ENCODE measurements around the gene FMO3.
A peak's percentile ranks its signal among the peaks of the same experiment; 100 is the strongest.

Gene FMO3

GRCh38 chr1:171081314-171081753 lies 9.4 kb upstream of the FMO3 start:
- DNase-seq (ENCODE audit: low read depth), result peak; percentile 66
- TF ChIP-seq, protein P1, sequence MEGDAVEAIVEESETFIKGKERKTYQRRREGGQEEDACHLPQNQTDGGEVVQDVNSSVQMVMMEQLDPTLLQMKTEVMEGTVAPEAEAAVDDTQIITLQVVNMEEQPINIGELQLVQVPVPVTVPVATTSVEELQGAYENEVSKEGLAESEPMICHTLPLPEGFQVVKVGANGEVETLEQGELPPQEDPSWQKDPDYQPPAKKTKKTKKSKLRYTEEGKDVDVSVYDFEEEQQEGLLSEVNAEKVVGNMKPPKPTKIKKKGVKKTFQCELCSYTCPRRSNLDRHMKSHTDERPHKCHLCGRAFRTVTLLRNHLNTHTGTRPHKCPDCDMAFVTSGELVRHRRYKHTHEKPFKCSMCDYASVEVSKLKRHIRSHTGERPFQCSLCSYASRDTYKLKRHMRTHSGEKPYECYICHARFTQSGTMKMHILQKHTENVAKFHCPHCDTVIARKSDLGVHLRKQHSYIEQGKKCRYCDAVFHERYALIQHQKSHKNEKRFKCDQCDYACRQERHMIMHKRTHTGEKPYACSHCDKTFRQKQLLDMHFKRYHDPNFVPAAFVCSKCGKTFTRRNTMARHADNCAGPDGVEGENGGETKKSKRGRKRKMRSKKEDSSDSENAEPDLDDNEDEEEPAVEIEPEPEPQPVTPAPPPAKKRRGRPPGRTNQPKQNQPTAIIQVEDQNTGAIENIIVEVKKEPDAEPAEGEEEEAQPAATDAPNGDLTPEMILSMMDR (conservative IDR thresholded peaks at IDR 0.05; ENCODE audit: low read length), result peak; percentile 56
- H3K4me3 ChIP-seq (ENCODE audit: low read length), result no peak overlapping the region

- no peak overlapping the region for H3K4me3 ChIP-seq (ENCODE audit: low read length)
- DNase-seq (ENCODE audit: low read depth), result no peak
- TF ChIP-seq, protein P1 (conservative IDR thresholded peaks at IDR 0.05; ENCODE audit: low read length), result no peak
These were observed 8.9 kb upstream of the FMO3 start for GRCh38 chr1:171081763-171082201.

- TF ChIP-seq, protein P1 (conservative IDR thresholded peaks at IDR 0.05; ENCODE audit: low read length), result no peak
- DNase-seq (ENCODE audit: low read depth), result no peak
- H3K4me3 ChIP-seq (ENCODE audit: low read length), result no peak overlapping the region
These were observed 8.1 kb upstream of the FMO3 start for GRCh38 chr1:171082606-171083005.

DNA sequence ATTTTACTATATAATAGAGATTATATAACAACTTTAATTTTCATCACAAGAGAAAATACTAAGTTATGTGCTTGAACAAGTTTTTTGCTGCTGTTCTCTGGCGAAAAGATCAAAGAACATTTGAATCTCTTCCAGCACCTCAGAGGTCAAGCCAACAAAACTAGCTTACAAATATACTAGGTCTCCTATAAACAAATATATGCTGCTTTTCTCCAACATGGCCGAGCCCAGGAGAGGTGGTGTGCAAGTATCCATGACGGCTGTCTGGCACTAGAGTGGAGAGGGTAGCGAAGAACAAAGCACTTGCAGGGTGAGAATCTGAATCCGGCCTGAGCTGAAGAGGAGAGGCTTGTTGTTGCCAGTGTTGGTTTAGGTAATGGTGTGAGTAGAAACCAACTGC lies 7.5 kb upstream of the FMO3 start:
- H3K4me3 ChIP-seq (ENCODE audit: low read length), result no peak overlapping the region
- DNase-seq (ENCODE audit: low read depth), result no peak
- TF ChIP-seq, protein P1 (conservative IDR thresholded peaks at IDR 0.05; ENCODE audit: low read length), result no peak

DNA sequence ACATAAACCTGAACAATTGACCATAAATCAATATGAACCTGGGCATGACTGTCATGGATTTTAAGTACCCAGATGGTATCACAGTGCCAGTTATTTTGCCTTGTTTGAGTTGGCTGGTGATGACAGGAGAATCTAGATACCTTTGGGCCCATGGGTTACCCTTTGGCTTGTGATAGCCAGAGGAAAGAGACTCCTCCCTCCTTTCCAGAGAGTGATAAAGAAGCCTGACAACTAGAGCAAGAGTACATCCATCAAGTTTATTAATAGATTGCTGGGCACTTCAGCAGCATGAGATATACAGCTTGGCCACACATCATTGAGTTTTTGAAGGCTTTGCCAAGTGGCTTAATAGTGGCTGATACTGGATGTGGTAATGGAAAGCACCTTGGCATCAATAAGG lies 6.6 kb upstream of the FMO3 start:
- DNase-seq (ENCODE audit: low read depth), result no peak
- TF ChIP-seq, protein P1 (conservative IDR thresholded peaks at IDR 0.05; ENCODE audit: low read length), result no peak
- H3K4me3 ChIP-seq (ENCODE audit: low read length), result no peak overlapping the region

- TF ChIP-seq, protein P1 (conservative IDR thresholded peaks at IDR 0.05; ENCODE audit: low read length), result no peak
- DNase-seq (ENCODE audit: low read depth), result no peak
- no peak overlapping the region for H3K4me3 ChIP-seq (ENCODE audit: low read length)
These were observed 5.8 kb upstream of the FMO3 start for GRCh38 chr1:171084870-171085269.

- no peak overlapping the region for H3K4me3 ChIP-seq (ENCODE audit: low read length)
- TF ChIP-seq, protein P1 (conservative IDR thresholded peaks at IDR 0.05; ENCODE audit: low read length), result no peak
- no peak for DNase-seq (ENCODE audit: low read depth)
These were observed 2.8 kb upstream of the FMO3 start for GRCh38 chr1:171087896-171088295.

Measured in AG10803 (cell line).